Measurements from ENCODE around the gene GPC5. TPM values are rescaled to one million over a fixed set of nuclear protein-coding genes. Genes with fewer than 3 reads are reported as not detected.
"Not testable (repeated sequence)": the region's sequence is repeated elsewhere in the genome, so short reads cannot be mapped to it uniquely, and the experiment has no call there.

Gene GPC5
- total RNA-seq, 1 donor from 2014 or later = 0.28 TPM

GRCh38 chr13:91668866-91669495 is 270.6 kb downstream of the GPC5 start:
- H3K4me3 Mint-ChIP-seq = no peak overlapping the region
- no peaks in the 10 kb centered on the region for H3K27me3 Mint-ChIP-seq (ENCODE audit: low read depth)
- TF ChIP-seq CTCF (conservative IDR thresholded peaks at IDR 0.05) = no peak
- H3K36me3 Mint-ChIP-seq (ENCODE audit: low read depth) = no peaks in the 10 kb centered on the region
- DNase-seq (ENCODE audit: low read depth, low spot score) = no peak
- H3K9me3 Mint-ChIP-seq = no peaks in the 10 kb centered on the region
- H3K27ac Mint-ChIP-seq (ENCODE audit: unreplicated experiment) = no peak overlapping the region
- no peaks in the 10 kb centered on the region for H3K4me1 Mint-ChIP-seq

GRCh38 chr13:91674347-91674746 is 275.9 kb downstream of the GPC5 start:
- DNase-seq (ENCODE audit: low read depth, low spot score); H3K4me1 Mint-ChIP-seq; H3K27ac Mint-ChIP-seq (ENCODE audit: unreplicated experiment); H3K27me3 Mint-ChIP-seq (ENCODE audit: low read depth); H3K36me3 Mint-ChIP-seq (ENCODE audit: low read depth); H3K9me3 Mint-ChIP-seq; H3K4me3 Mint-ChIP-seq: not testable (repeated sequence)

- Mint-ChIP-seq H3K36me3 (ENCODE audit: low read depth) (no peaks in the 10 kb centered on the region), H3K4me3 (no peak overlapping the region), H3K9me3 (no peaks in the 10 kb centered on the region), H3K27ac (ENCODE audit: unreplicated experiment) (peak overlapping the region; percentile 2), H3K27me3 (ENCODE audit: low read depth) (no peaks in the 10 kb centered on the region), H3K4me1 (no peaks in the 10 kb centered on the region)
- no peak for DNase-seq (ENCODE audit: low read depth, low spot score)
- no peak for TF ChIP-seq CTCF (conservative IDR thresholded peaks at IDR 0.05)
Observed at GRCh38 chr13:91684746-91685145, 286.3 kb downstream of the GPC5 start.

- no peak overlapping the region for H3K27ac Mint-ChIP-seq (ENCODE audit: unreplicated experiment)
- no peak overlapping the region for H3K4me3 Mint-ChIP-seq
- H3K36me3 Mint-ChIP-seq (ENCODE audit: low read depth) = no peaks in the 10 kb centered on the region
- no peaks in the 10 kb centered on the region for H3K27me3 Mint-ChIP-seq (ENCODE audit: low read depth)
- TF ChIP-seq CTCF (conservative IDR thresholded peaks at IDR 0.05) = no peak
- no peaks in the 10 kb centered on the region for H3K9me3 Mint-ChIP-seq
- H3K4me1 Mint-ChIP-seq = no peaks in the 10 kb centered on the region
- no peak for DNase-seq (ENCODE audit: low read depth, low spot score)
Observed at GRCh38 chr13:91690944-91691343, 292.5 kb downstream of the GPC5 start.

GRCh38 chr13:91693466-91693865 is 295.0 kb downstream of the GPC5 start:
- DNase-seq (ENCODE audit: low read depth, low spot score) = no peak
- no peaks in the 10 kb centered on the region for H3K27me3 Mint-ChIP-seq (ENCODE audit: low read depth)
- no peaks in the 10 kb centered on the region for H3K4me1 Mint-ChIP-seq
- no peak for TF ChIP-seq CTCF (conservative IDR thresholded peaks at IDR 0.05)
- H3K4me3 Mint-ChIP-seq = no peak overlapping the region
- no peaks in the 10 kb centered on the region for H3K36me3 Mint-ChIP-seq (ENCODE audit: low read depth)
- H3K9me3 Mint-ChIP-seq = no peaks in the 10 kb centered on the region
- no peak overlapping the region for H3K27ac Mint-ChIP-seq (ENCODE audit: unreplicated experiment)

- Mint-ChIP-seq H3K9me3 (peaks cover 4% of the 10 kb centered on the region), H3K36me3 (ENCODE audit: low read depth) (no peaks in the 10 kb centered on the region), H3K27ac (ENCODE audit: unreplicated experiment) (no peak overlapping the region), H3K4me3 (no peak overlapping the region), H3K27me3 (ENCODE audit: low read depth) (no peaks in the 10 kb centered on the region), H3K4me1 (no peaks in the 10 kb centered on the region)
- DNase-seq (ENCODE audit: low read depth, low spot score) = no peak
- no peak for TF ChIP-seq CTCF (conservative IDR thresholded peaks at IDR 0.05)
Observed at GRCh38 chr13:91698308-91698707, 299.9 kb downstream of the GPC5 start.
